Mucosa of rectum (tissue), 2 donors: ENCODE measurements around the gene CHRNG.
"Not testable (repeated sequence)": the region's sequence is repeated elsewhere in the genome, so short reads cannot be mapped to it uniquely, and the experiment has no call there.

Experiments
- H3K27ac ChIP-seq, 2 donors: one replicate each; pipeline ENCODE4 v1.7.0; 2013; ENCODE audit warnings: inconsistent platforms in 2 of 2, low read depth in 2 of 2, low read length in 2 of 2
- H3K27me3 ChIP-seq, 2 donors: one replicate each; pipeline ENCODE4 v1.7.0; 2013; ENCODE audit warnings: low read length in 2 of 2; ENCODE audit not compliant: control insufficient read depth in 2 of 2, insufficient read depth in 2 of 2
- H3K36me3 ChIP-seq, 2 donors: one replicate each; pipeline ENCODE4 v1.7.0; 2013; ENCODE audit warnings: low read length in 2 of 2; ENCODE audit not compliant: control insufficient read depth in 2 of 2, insufficient read depth in 2 of 2
- H3K4me1 ChIP-seq, 2 donors: one replicate each; pipeline ENCODE4 v1.7.0; 2013; ENCODE audit warnings: low read length in 2 of 2, mild to moderate bottlenecking in 1 of 2; ENCODE audit not compliant: control insufficient read depth in 2 of 2, insufficient read depth in 2 of 2
- H3K4me3 ChIP-seq, 2 donors: one replicate each; pipeline ENCODE4 v1.7.0; 2013; ENCODE audit warnings: low read length in 2 of 2
- H3K9ac ChIP-seq, 2 donors: one replicate each; pipeline ENCODE4 v1.7.0; 2013; ENCODE audit warnings: low read length in 2 of 2, low read depth in 1 of 2, mild to moderate bottlenecking in 1 of 2
- H3K9me3 ChIP-seq, 2 donors: one replicate each; pipeline ENCODE4 v1.7.0; 2013; ENCODE audit warnings: low read length in 2 of 2; ENCODE audit not compliant: control insufficient read depth in 2 of 2
- donor health status: healthy.
- donor health status: Normal muscosa, but diverticular disease.

Gene CHRNG

GRCh38 chr2:232562515-232563151, 23.1 kb downstream of the CHRNG start:
- Histone ChIP-seq H3K4me3 (no peak overlapping the region), H3K9me3 (no peaks in the 10 kb centered on the region), H3K27me3 (no peaks in the 10 kb centered on the region), H3K36me3 (peaks cover 44 to 68% of the 10 kb centered on the region in 2 donors), H3K4me1 (no peaks in the 10 kb centered on the region), H3K27ac (no peak overlapping the region), H3K9ac (no peak overlapping the region)

- H3K4me1 ChIP-seq, result no peaks in the 10 kb centered on the region
- no peak overlapping the region for H3K27ac ChIP-seq
- H3K9ac ChIP-seq, result no peak overlapping the region
- peaks cover 45 to 72% of the 10 kb centered on the region in 2 donors for H3K36me3 ChIP-seq
- H3K9me3 ChIP-seq, result no peaks in the 10 kb centered on the region
- no peaks in the 10 kb centered on the region for H3K27me3 ChIP-seq
- no peak overlapping the region for H3K4me3 ChIP-seq
Observed at GRCh38 chr2:232563580-232563979, 24.1 kb downstream of the CHRNG start.

GRCh38 chr2:232567721-232568120, 28.2 kb downstream of the CHRNG start:
- no peak overlapping the region for H3K27ac ChIP-seq

GRCh38 chr2:232568161-232568560, 28.7 kb downstream of the CHRNG start:
- Histone ChIP-seq H3K36me3 (peaks cover 53 to 70% of the 10 kb centered on the region in 2 donors), H3K9ac (no peak overlapping the region), H3K4me3 (no peak overlapping the region), H3K4me1 (peaks cover 2 to 5% of the 10 kb centered on the region in 2 donors), H3K9me3 (no peaks in the 10 kb centered on the region), H3K27me3 (no peaks in the 10 kb centered on the region), H3K27ac (no peak overlapping the region)

More at GRCh38 chr2:232567721-232568120, 28.2 kb downstream of the CHRNG start:
- no peaks in the 10 kb centered on the region for H3K9me3 ChIP-seq
- H3K4me1 ChIP-seq, result peaks cover 2% of the 10 kb centered on the region in 2 donors
- no peak overlapping the region for H3K4me3 ChIP-seq
- H3K27me3 ChIP-seq, result no peaks in the 10 kb centered on the region
- no peak overlapping the region for H3K9ac ChIP-seq
- peaks cover 50 to 72% of the 10 kb centered on the region in 2 donors for H3K36me3 ChIP-seq

GRCh38 chr2:232569541-232569940, 30.0 kb downstream of the CHRNG start:
- Histone ChIP-seq H3K9ac (no peak overlapping the region), H3K36me3 (peaks cover 49 to 68% of the 10 kb centered on the region in 2 donors), H3K27me3 (no peaks in the 10 kb centered on the region), H3K4me3 (no peak overlapping the region), H3K9me3 (no peaks in the 10 kb centered on the region), H3K4me1 (peaks cover 2 to 19% of the 10 kb centered on the region in 2 donors), H3K27ac (no peak overlapping the region)

GRCh38 chr2:232570481-232570880, 31.0 kb downstream of the CHRNG start:
- H3K4me1 ChIP-seq, result peaks cover 2 to 19% of the 10 kb centered on the region in 2 donors
- H3K36me3 ChIP-seq, result peaks cover 53 to 66% of the 10 kb centered on the region in 2 donors
- H3K9ac ChIP-seq, H3K27ac ChIP-seq, H3K27me3 ChIP-seq, H3K4me3 ChIP-seq, H3K9me3 ChIP-seq: not testable (repeated sequence)

- H3K4me3 ChIP-seq, result no peak overlapping the region
- no peaks in the 10 kb centered on the region for H3K27me3 ChIP-seq
- no peak overlapping the region for H3K9ac ChIP-seq
- peaks cover 53 to 60% of the 10 kb centered on the region in 2 donors for H3K36me3 ChIP-seq
- no peak overlapping the region for H3K27ac ChIP-seq
- no peaks in the 10 kb centered on the region for H3K9me3 ChIP-seq
- H3K4me1 ChIP-seq, result peaks cover 2 to 19% of the 10 kb centered on the region in 2 donors
Observed at GRCh38 chr2:232571026-232571474, 31.6 kb downstream of the CHRNG start.

- H3K4me1 ChIP-seq, result peaks cover 2 to 19% of the 10 kb centered on the region in 2 donors
- peak overlapping the region in 1 of 2 donors; percentile 27 for H3K9ac ChIP-seq
- H3K9me3 ChIP-seq, result no peaks in the 10 kb centered on the region
- peaks cover 39 to 47% of the 10 kb centered on the region in 2 donors for H3K36me3 ChIP-seq
- peak overlapping the region in 1 of 2 donors; percentile 9 for H3K4me3 ChIP-seq
- peak overlapping the region; percentile 79 to 83 for H3K27ac ChIP-seq
- H3K27me3 ChIP-seq, result no peaks in the 10 kb centered on the region
Observed at GRCh38 chr2:232573042-232573441, 33.5 kb downstream of the CHRNG start.

- H3K27ac ChIP-seq, result peak overlapping the region; percentile 79 to 83
- peak overlapping the region; percentile 48 to 53 for H3K9ac ChIP-seq
- no peaks in the 10 kb centered on the region for H3K9me3 ChIP-seq
- no peaks in the 10 kb centered on the region for H3K27me3 ChIP-seq
- H3K4me3 ChIP-seq, result peak overlapping the region; percentile 29 to 37
- H3K4me1 ChIP-seq, result peaks cover 2 to 19% of the 10 kb centered on the region in 2 donors
- peaks cover 32 to 39% of the 10 kb centered on the region in 2 donors for H3K36me3 ChIP-seq
Observed at GRCh38 chr2:232573771-232574435, 34.4 kb downstream of the CHRNG start.

- Histone ChIP-seq H3K4me3 (no peak overlapping the region), H3K9ac (peak overlapping the region in 1 of 2 donors; percentile 53), H3K27ac (peak overlapping the region; percentile 79 to 83), H3K9me3 (no peaks in the 10 kb centered on the region), H3K36me3 (peaks cover 23 to 29% of the 10 kb centered on the region in 2 donors), H3K4me1 (peaks cover 2 to 21% of the 10 kb centered on the region in 2 donors), H3K27me3 (no peaks in the 10 kb centered on the region)
Observed at GRCh38 chr2:232574674-232575403, 35.3 kb downstream of the CHRNG start.
